Gastrocnemius medialis (tissue), 4 donors: ENCODE measurements around the gene CACNA1C. TPM values are rescaled to one million over a fixed set of nuclear protein-coding genes. Genes with fewer than 3 reads are reported as not detected.

Experiments used
- ATAC-seq, 2 donors: fragments of 150-250 bp; one replicate each; pipeline ENCODE4 v1.9.1; 2016
- DNase-seq, 2 donors: peaks; one replicate each; pipeline ENCODE4 v3.0.0-alpha.2; 2019
- H3K27ac ChIP-seq, 4 donors: fragments of 200-600 bp; sonication (generic); 1 replicate in 1 of 4; 2 replicates in 3 of 4; pipeline ENCODE4 v1.5.1; 2016 to 2018; ENCODE audit warnings: mild to moderate bottlenecking in 2 of 4, moderate library complexity in 1 of 4
- H3K27me3 ChIP-seq, 3 donors: fragments of 200-600 bp; sonication (generic) in 2 of 3; 1 replicate in 1 of 3; 2 replicates in 2 of 3; pipeline versions ENCODE4 v1.5.1 to v1.6.0; 2016 to 2019; ENCODE audit warnings: mild to moderate bottlenecking in 1 of 3, moderate library complexity in 1 of 3
- H3K36me3 ChIP-seq, 2 donors: fragments of 200-600 bp; sonication (generic) in 1 of 2; one replicate each; pipeline ENCODE4 v1.5.1; 2017 to 2018
- H3K4me1 ChIP-seq, 2 donors: fragments of 200-600 bp; sonication (generic) in 1 of 2; one replicate each; pipeline ENCODE4 v1.5.1; 2016 to 2017; ENCODE audit warnings: mild to moderate bottlenecking in 2 of 2
- H3K4me3 ChIP-seq, 4 donors: fragments of 200-600 bp; sonication (generic) in 3 of 4; 1 replicate in 1 of 4; 2 replicates in 3 of 4; pipeline ENCODE4 v1.5.1; 2016 to 2019; ENCODE audit warnings: mild to moderate bottlenecking in 2 of 4
- H3K9me3 ChIP-seq, 3 donors: fragments of 200-600 bp; sonication (generic) in 2 of 3; 1 replicate in 1 of 3; 2 replicates in 2 of 3; pipeline ENCODE4 v1.5.1; 2016 to 2019
- POLR2A ChIP-seq, 2 donors: fragments of 450-650 bp; IDR thresholded peaks; one replicate each; pipeline ENCODE4 v1.6.1; 2017; ENCODE audit warnings: antibody characterized with exemption in 2 of 2, mild to moderate bottlenecking in 2 of 2, moderate library complexity in 2 of 2
- in situ Hi-C, 4 donors: fragments of 200-750 bp; cut with MboI; loops; one replicate each; pipeline versions ENCODE4 v1.15.0 to v1.8.0; 2017; ENCODE audit warnings: low sequenced_read_pairs in 4 of 4
- intact Hi-C: fragments of 100-400 bp; cut with DNase I; formaldehyde crosslinking; loops from one replicate; pipeline ENCODE4 v1.15.1; 2023; ENCODE audit warnings: low total_unique reads
- total RNA-seq, 4 donors: library from RNA; depleted of rRNA; stranded (reverse); fragments of >200 nt; gene quantifications; one replicate each; pipeline versions ENCODE4 v1.1.0 to v1.2.3, GENCODE V29; 2016
- TF ChIP-seq, protein P1 (sequence below), 5 experiments: fragments of 450-650 bp in 3 of 5; fragments of 200-600 bp in 2 of 5; sonication (generic) in 2 of 5; IDR thresholded peaks in 4 of 5; conservative IDR thresholded peaks in 1 of 5; 1 replicate in 4 of 5; 2 replicates in 1 of 5; pipeline ENCODE4 v1.5.1; 2016 to 2019; ENCODE audit warnings: antibody characterized with exemption in 5 of 5, mild to moderate bottlenecking in 3 of 5, moderate library complexity in 3 of 5

CACNA1C gene
- total RNA-seq, 4 donors from 2014 or later = 0.80 to 1.8 (median 0.91) TPM

DNA sequence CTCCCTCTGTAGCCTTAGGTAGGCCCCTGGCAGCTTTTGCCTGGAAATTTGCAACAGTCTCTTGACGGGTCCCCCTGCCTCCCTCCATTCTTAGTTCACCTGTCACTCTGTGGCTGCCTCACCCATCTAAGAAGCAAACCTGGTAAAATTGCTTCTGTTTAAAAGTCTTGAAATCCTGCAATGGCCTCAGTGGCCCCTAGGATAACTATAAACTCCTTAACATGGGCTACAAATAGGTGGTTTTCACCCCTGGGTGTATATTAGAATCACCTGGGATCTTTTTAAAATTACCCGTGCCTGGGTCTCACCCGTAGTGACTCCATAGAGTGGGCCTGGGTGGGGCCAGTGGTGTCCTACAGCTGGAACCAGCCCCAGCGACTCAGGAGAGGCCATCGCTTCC is 332.7 kb downstream of the CACNA1C start:
- intact Hi-C loops (no loop called here), in situ Hi-C loops (no loop called here)
- peak overlapping the region in 3 of 4 donors; percentile 4 to 7 (median 5) for H3K27ac ChIP-seq
- H3K4me1 ChIP-seq = no peaks in the 10 kb centered on the region
- TF ChIP-seq, protein P1, sequence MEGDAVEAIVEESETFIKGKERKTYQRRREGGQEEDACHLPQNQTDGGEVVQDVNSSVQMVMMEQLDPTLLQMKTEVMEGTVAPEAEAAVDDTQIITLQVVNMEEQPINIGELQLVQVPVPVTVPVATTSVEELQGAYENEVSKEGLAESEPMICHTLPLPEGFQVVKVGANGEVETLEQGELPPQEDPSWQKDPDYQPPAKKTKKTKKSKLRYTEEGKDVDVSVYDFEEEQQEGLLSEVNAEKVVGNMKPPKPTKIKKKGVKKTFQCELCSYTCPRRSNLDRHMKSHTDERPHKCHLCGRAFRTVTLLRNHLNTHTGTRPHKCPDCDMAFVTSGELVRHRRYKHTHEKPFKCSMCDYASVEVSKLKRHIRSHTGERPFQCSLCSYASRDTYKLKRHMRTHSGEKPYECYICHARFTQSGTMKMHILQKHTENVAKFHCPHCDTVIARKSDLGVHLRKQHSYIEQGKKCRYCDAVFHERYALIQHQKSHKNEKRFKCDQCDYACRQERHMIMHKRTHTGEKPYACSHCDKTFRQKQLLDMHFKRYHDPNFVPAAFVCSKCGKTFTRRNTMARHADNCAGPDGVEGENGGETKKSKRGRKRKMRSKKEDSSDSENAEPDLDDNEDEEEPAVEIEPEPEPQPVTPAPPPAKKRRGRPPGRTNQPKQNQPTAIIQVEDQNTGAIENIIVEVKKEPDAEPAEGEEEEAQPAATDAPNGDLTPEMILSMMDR (IDR thresholded peaks at IDR 0.05 in 4 of 5, conservative IDR thresholded peaks at IDR 0.05 in 1 of 5) = no peak
- no peak for TF ChIP-seq POLR2A (IDR thresholded peaks at IDR 0.05)
- H3K9me3 ChIP-seq = no peaks in the 10 kb centered on the region
- DNase-seq (no peak), ATAC-seq (no peak)
- no peaks in the 10 kb centered on the region for H3K36me3 ChIP-seq
- H3K27me3 ChIP-seq = no peaks in the 10 kb centered on the region
- no peak overlapping the region for H3K4me3 ChIP-seq

DNA sequence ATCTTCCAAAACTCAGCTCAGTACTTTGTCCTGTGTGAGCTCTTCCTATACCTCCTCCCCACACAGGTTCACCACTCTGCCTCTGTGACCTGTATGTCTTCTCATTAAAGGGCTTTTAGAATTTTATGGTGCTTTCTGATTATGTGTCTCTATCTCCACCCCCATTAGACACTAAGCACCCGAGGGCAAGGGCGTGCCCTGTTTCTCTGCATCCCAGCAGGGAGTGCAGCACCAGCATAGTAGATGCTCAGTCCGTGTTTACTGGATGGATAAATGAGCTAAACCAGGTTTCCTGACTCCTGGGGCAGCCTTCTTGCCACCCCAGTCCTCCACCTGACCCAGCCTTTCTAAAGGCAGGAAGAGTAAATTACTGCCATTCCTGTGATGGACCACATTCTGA is 333.8 kb downstream of the CACNA1C start:
- no peak overlapping the region for H3K27ac ChIP-seq
- no peak for DNase-seq
- H3K4me3 ChIP-seq = no peak overlapping the region
- no peaks in the 10 kb centered on the region for H3K4me1 ChIP-seq
- in situ Hi-C loops (no loop called here), intact Hi-C loops (no loop called here)
- H3K27me3 ChIP-seq = no peaks in the 10 kb centered on the region
- H3K36me3 ChIP-seq = no peaks in the 10 kb centered on the region
- no peak for ATAC-seq
- no peaks in the 10 kb centered on the region for H3K9me3 ChIP-seq
- no peak for TF ChIP-seq POLR2A (IDR thresholded peaks at IDR 0.05)
- TF ChIP-seq, protein P1 (IDR thresholded peaks at IDR 0.05 in 4 of 5, conservative IDR thresholded peaks at IDR 0.05 in 1 of 5) = no peak

DNA sequence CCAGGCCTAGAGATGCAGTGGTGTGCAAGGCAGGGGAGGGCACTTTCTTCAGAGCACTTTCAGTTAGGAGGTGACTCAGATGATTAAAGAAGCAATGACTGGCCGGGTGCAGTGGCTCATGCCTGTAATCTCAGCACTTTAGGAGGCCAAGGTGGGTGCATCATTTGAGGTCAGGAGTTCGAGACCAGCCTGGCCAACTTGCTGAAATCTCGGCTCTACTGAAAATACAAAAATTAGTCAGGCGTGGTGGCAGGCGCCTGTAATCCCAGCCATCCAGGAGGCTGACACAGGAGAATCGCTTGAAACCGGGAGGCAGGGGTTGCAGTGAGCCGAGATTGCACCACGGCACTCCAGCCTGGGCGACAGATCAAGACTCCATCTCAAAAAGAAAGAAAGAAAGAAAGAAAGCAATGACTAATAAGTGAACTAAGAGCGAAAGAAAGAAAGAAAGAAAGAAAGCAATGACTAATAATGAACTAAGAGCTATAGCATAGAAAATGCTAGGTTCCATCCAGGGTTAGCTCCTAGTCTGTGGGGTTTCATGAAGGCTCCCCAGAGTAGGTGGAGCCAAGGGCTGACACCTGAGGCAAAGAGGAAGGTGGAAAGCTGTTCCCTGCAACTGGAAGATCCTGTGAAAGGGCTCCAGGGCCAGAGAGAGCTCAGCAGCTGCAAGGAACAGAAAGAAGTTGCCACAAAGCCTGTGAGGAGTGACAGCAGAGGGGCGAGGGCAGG is 334.5 kb downstream of the CACNA1C start:
- TF ChIP-seq POLR2A (IDR thresholded peaks at IDR 0.05) = no peak
- TF ChIP-seq, protein P1 (IDR thresholded peaks at IDR 0.05 in 4 of 5, conservative IDR thresholded peaks at IDR 0.05 in 1 of 5) = no peak
- Histone ChIP-seq H3K9me3 (no peaks in the 10 kb centered on the region), H3K4me1 (no peaks in the 10 kb centered on the region), H3K27me3 (no peaks in the 10 kb centered on the region), H3K4me3 (no peak overlapping the region), H3K36me3 (no peaks in the 10 kb centered on the region), H3K27ac (no peak overlapping the region)
- intact Hi-C loops (no loop called here), in situ Hi-C loops (no loop called here)
- DNase-seq (no peak), ATAC-seq (no peak)

DNA sequence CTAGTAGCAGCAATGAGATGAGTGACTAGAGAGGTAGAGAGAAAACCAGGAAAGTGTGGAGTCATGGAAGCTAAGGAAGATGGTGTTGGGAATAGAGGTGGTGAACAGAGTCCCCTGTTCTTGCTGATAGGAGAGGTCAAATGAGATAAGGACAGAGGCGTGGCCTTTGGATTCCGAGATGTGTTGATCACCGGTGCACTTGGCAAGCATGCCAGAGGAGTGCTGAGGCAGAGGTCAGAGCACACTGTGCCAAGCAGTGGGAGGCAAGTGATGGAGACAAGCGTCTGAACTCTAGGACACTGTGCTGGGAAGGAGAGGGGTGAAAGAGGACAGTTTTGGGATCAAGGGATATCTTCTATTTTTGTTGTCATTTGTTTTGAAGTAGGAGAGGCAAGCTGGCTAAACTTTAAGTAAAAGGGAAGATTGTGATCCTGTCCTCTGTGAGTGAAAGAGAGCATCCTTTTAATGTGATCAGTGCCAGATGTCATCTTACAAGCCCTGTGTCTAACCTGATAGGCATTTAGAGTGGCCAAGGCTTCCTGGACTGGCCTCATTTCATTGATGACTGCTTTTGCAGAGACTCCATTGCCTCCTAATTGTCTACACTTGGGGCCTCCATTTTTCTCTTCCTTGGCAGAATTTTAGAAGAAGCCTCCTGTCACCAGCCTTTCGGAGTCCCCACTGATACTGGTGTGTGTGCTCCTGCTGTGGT is 336.4 kb downstream of the CACNA1C start:
- Histone ChIP-seq H3K4me3 (no peak overlapping the region), H3K36me3 (no peaks in the 10 kb centered on the region), H3K4me1 (no peaks in the 10 kb centered on the region), H3K27ac (no peak overlapping the region), H3K9me3 (no peaks in the 10 kb centered on the region), H3K27me3 (no peaks in the 10 kb centered on the region)
- intact Hi-C loops = no loop called here
- no peak for TF ChIP-seq POLR2A (IDR thresholded peaks at IDR 0.05)
- TF ChIP-seq, protein P1 (IDR thresholded peaks at IDR 0.05 in 4 of 5, conservative IDR thresholded peaks at IDR 0.05 in 1 of 5) = no peak
- in situ Hi-C loops = no loop called here
- DNase-seq (no peak), ATAC-seq (no peak)
